MCF 10A (cell line): Measurements from ENCODE around the gene CA10. TPM values are rescaled to one million over a fixed set of nuclear protein-coding genes. Genes with fewer than 3 reads are reported as not detected.

Experiments
- BruUV-seq: library from RNA; stranded (reverse); fragments of 400-500 nt; replicated peaks from 2 replicates; lab custom pipeline; 2021; lab: Mats Ljungman, UMichigan
- CTCF ChIA-PET: fragments of 300-600 bp; sonication (Branson Sonifier 250); formaldehyde crosslinking; extraction: SDS; loops from one replicate; lab custom pipeline; 2021; ENCODE audit warnings: antibody characterized with exemption, inconsistent platforms; lab: Yijun Ruan, JAX
- POLR2A ChIA-PET: fragments of 300-600, 350-650 bp; sonication (Branson Sonifier 250); formaldehyde crosslinking; extraction: SDS; loops from one replicate; lab custom pipeline; 2020; ENCODE audit warnings: antibody characterized with exemption, inconsistent platforms; lab: Yijun Ruan, JAX
- DNase-seq: peaks from one replicate; pipeline ENCODE4 v3.0.0-alpha.2; 2018; ENCODE audit not compliant: unreplicated experiment
- H3K27ac Mint-ChIP-seq: one replicate; pipeline ENCODE4 v1.8.0; 2022; ENCODE audit warnings: mild to moderate bottlenecking, low read depth, mixed read lengths; ENCODE audit not compliant: unreplicated experiment
- H3K27me3 Mint-ChIP-seq: one replicate; pipeline ENCODE4 v1.8.0; 2022; ENCODE audit warnings: mixed read lengths; ENCODE audit not compliant: insufficient read depth, unreplicated experiment
- H3K36me3 Mint-ChIP-seq: one replicate; pipeline ENCODE4 v1.8.0; 2022; ENCODE audit warnings: mild to moderate bottlenecking, moderate library complexity, mixed read lengths; ENCODE audit not compliant: insufficient read depth, unreplicated experiment
- H3K4me1 Mint-ChIP-seq: one replicate; pipeline ENCODE4 v1.8.0; 2022; ENCODE audit warnings: mixed read lengths; ENCODE audit not compliant: insufficient read depth, unreplicated experiment
- H3K4me3 Mint-ChIP-seq: one replicate; pipeline ENCODE4 v1.8.0; 2022; ENCODE audit warnings: mild to moderate bottlenecking, moderate library complexity, mixed read lengths; ENCODE audit not compliant: unreplicated experiment
- H3K9me3 Mint-ChIP-seq: one replicate; pipeline ENCODE4 v1.8.0; 2022; ENCODE audit warnings: mixed read lengths; ENCODE audit not compliant: unreplicated experiment
- CTCF ChIP-seq: fragments of 200-600 bp; IDR thresholded peaks from one replicate; pipeline ENCODE4 v1.8.0; 2022; ENCODE audit warnings: antibody characterized with exemption, mild to moderate bottlenecking; ENCODE audit not compliant: unreplicated experiment
- intact Hi-C: fragments of 100-400 bp; cut with micrococcal nuclease; formaldehyde crosslinking; loops from 2 replicates; pipeline ENCODE4 v1.14.1; 2022
- total RNA-seq: library from RNA; stranded (reverse); gene quantifications from 2 replicates; pipeline ENCODE4 v1.2.3, GENCODE V29; 2022

The CA10 gene
- total RNA-seq, 1 experiment from 2014 or later: not detected

GRCh38 chr17:52011064-52011463 lies 147.4 kb downstream of the CA10 start:
- no peak for TF ChIP-seq CTCF
- POLR2A ChIA-PET: no interaction called here
- Mint-ChIP-seq H3K27me3 (peaks cover 32% of the 10 kb centered on the region), H3K36me3 (no peaks in the 10 kb centered on the region), H3K9me3 (no peaks in the 10 kb centered on the region), H3K4me1 (no peaks in the 10 kb centered on the region), H3K4me3 (no peak overlapping the region), H3K27ac (no peak overlapping the region)
- intact Hi-C loops: no loop called here
- no peak for DNase-seq
- CTCF ChIA-PET: no interaction called here
- no TSS peak for BruUV-seq

- no peaks in the 10 kb centered on the region for H3K27me3 Mint-ChIP-seq
- H3K4me3 Mint-ChIP-seq: no peak overlapping the region
- DNase-seq: no peak
- intact Hi-C loops: no loop called here
- no peaks in the 10 kb centered on the region for H3K36me3 Mint-ChIP-seq
- TF ChIP-seq CTCF: no peak
- H3K4me1 Mint-ChIP-seq: no peaks in the 10 kb centered on the region
- peaks cover 8% of the 10 kb centered on the region for H3K9me3 Mint-ChIP-seq
- BruUV-seq: no TSS peak
- ChIA-PET POLR2A (no interaction called here), CTCF (interaction anchor here (1.1 kb wide), 1 partner anchor 10 kb away, joined by 4 read pairs; no protein-coding TSS in a partner anchor)
- no peak overlapping the region for H3K27ac Mint-ChIP-seq
These were observed 158.9 kb downstream of the CA10 start for GRCh38 chr17:51999654-52000053.

- no peaks in the 10 kb centered on the region for H3K36me3 Mint-ChIP-seq
- no peak for DNase-seq
- ChIA-PET CTCF (no interaction called here), POLR2A (no interaction called here)
- no TSS peak for BruUV-seq
- H3K4me1 Mint-ChIP-seq: no peaks in the 10 kb centered on the region
- intact Hi-C loops: no loop called here
- H3K9me3 Mint-ChIP-seq: peaks cover 8% of the 10 kb centered on the region
- no peak for TF ChIP-seq CTCF
- no peaks in the 10 kb centered on the region for H3K27me3 Mint-ChIP-seq
- no peak overlapping the region for H3K4me3 Mint-ChIP-seq
- H3K27ac Mint-ChIP-seq: no peak overlapping the region
These were observed 160.8 kb downstream of the CA10 start for GRCh38 chr17:51997723-51998122.

- H3K27ac Mint-ChIP-seq: no peak overlapping the region
- no peaks in the 10 kb centered on the region for H3K36me3 Mint-ChIP-seq
- no peak for TF ChIP-seq CTCF
- no TSS peak for BruUV-seq
- no peak for DNase-seq
- intact Hi-C loops: no loop called here
- ChIA-PET POLR2A (no interaction called here), CTCF (interaction anchor here (0.6 to 1.6 kb wide), 2 partner anchors 110 to 300 kb away, joined by 3 to 4 read pairs; no protein-coding TSS in a partner anchor)
- peaks cover 8% of the 10 kb centered on the region for H3K9me3 Mint-ChIP-seq
- H3K27me3 Mint-ChIP-seq: no peaks in the 10 kb centered on the region
- H3K4me3 Mint-ChIP-seq: no peak overlapping the region
- no peaks in the 10 kb centered on the region for H3K4me1 Mint-ChIP-seq
These were observed 162.6 kb downstream of the CA10 start for GRCh38 chr17:51995797-51996403.
